GM23338 (cell line): ENCODE data around the gene GCK. TPM values are rescaled to one million over a fixed set of nuclear protein-coding genes. Genes with fewer than 3 reads are reported as not detected.

Source experiments
- ATAC-seq: fragments of 200-7000 bp; cut with Tn5 transposase; 3 replicates; pipeline ENCODE4 v1.9.1; 2020
- DNase-seq: peaks from one replicate; pipeline ENCODE4 v3.0.0-alpha.2; 2015; ENCODE audit warnings: low spot score
- H2AFZ ChIP-seq: fragments of 200-600 bp; sonication (generic); 2 replicates; pipeline ENCODE4 v1.8.0; 2016; ENCODE audit warnings: antibody characterized with exemption, mild to moderate bottlenecking, moderate library complexity
- H3F3A ChIP-seq: fragments of 200-600 bp; sonication (generic); replicated peaks from 2 replicates; pipeline ENCODE4 v1.8.0; 2017; ENCODE audit warnings: antibody characterized with exemption, mixed run types, low read depth
- H3K27ac ChIP-seq: fragments of 200-600 bp; sonication (generic); 2 replicates; pipeline ENCODE4 v1.6.1; 2016; ENCODE audit warnings: low read depth
- H3K27me3 ChIP-seq: fragments of 200-600 bp; sonication (generic); 2 replicates; pipeline ENCODE4 v1.8.0; 2016; ENCODE audit warnings: mild to moderate bottlenecking, mixed run types, moderate library complexity; ENCODE audit not compliant: insufficient read depth
- H3K36me3 ChIP-seq: fragments of 200-600 bp; sonication (generic); 2 replicates; pipeline ENCODE4 v1.8.0; 2016; ENCODE audit warnings: mild to moderate bottlenecking; ENCODE audit not compliant: insufficient read depth
- H3K4me1 ChIP-seq: fragments of 200-600 bp; sonication (generic); 2 replicates; pipeline ENCODE4 v1.8.0; 2016; ENCODE audit warnings: mild to moderate bottlenecking, moderate library complexity; ENCODE audit not compliant: insufficient read depth
- H3K4me2 ChIP-seq: fragments of 200-600 bp; sonication (generic); 2 replicates; pipeline ENCODE4 v1.7.1; 2017; ENCODE audit warnings: mixed run types
- H3K4me3 ChIP-seq: fragments of 200-600 bp; sonication (generic); 2 replicates; pipeline ENCODE4 v1.6.1; 2016; ENCODE audit warnings: mixed run types
- H3K79me2 ChIP-seq: fragments of 200-600 bp; sonication (generic); replicated peaks from 2 replicates; pipeline ENCODE4 v1.8.0; 2017; ENCODE audit warnings: mild to moderate bottlenecking; ENCODE audit not compliant: insufficient read depth
- H3K9me2 ChIP-seq: fragments of 200-600 bp; sonication (generic); 2 replicates; pipeline ENCODE4 v1.8.0; 2017; ENCODE audit not compliant: insufficient read depth
- H4K20me1 ChIP-seq: fragments of 200-600 bp; sonication (generic); replicated peaks from 2 replicates; pipeline ENCODE4 v1.8.0; 2017; ENCODE audit warnings: mild to moderate bottlenecking; ENCODE audit not compliant: insufficient read depth
- H3K27ac Mint-ChIP-seq: 2 replicates; pipeline ENCODE4 v1.8.0; 2020; ENCODE audit warnings: inconsistent platforms, mild to moderate bottlenecking, moderate library complexity, mixed read lengths
- H3K27me3 Mint-ChIP-seq: 3 replicates; pipeline ENCODE4 v1.8.0; 2022; ENCODE audit warnings: low read depth, mild to moderate bottlenecking, moderate library complexity, mixed read lengths, inconsistent platforms; ENCODE audit not compliant: insufficient read depth, poor library complexity
- H3K36me3 Mint-ChIP-seq: 3 replicates; pipeline ENCODE4 v1.8.0; 2021; ENCODE audit warnings: low read depth, mild to moderate bottlenecking, inconsistent platforms, moderate library complexity, mixed read lengths
- H3K4me1 Mint-ChIP-seq: 3 replicates; pipeline ENCODE4 v1.8.0; 2020; ENCODE audit warnings: mild to moderate bottlenecking, inconsistent platforms, mixed read lengths
- H3K4me3 Mint-ChIP-seq: 3 replicates; pipeline ENCODE4 v1.8.0; 2021; ENCODE audit warnings: moderate library complexity, mild to moderate bottlenecking, inconsistent platforms, mixed read lengths
- H3K9me3 Mint-ChIP-seq: 3 replicates; pipeline ENCODE4 v1.8.0; 2020; ENCODE audit warnings: moderate library complexity, mild to moderate bottlenecking, inconsistent platforms, mixed read lengths
- CTCF ChIP-seq, 2 experiments: fragments of 200-600 bp in 1 of 2; sonication (generic) in 1 of 2; conservative IDR thresholded peaks; 2 replicates each; pipeline versions ENCODE4 v1.5.1 to v1.6.1; 2016 to 2017; ENCODE audit warnings: antibody characterized with exemption in 2 of 2, low read depth in 2 of 2, mild to moderate bottlenecking in 2 of 2, moderate library complexity in 1 of 2
- ETS1 ChIP-seq: IDR thresholded peaks from 2 replicates; pipeline ENCODE4 v1.6.1; 2016; ENCODE audit warnings: antibody characterized with exemption
- EZH2 ChIP-seq: fragments of 200-600 bp; sonication (generic); IDR thresholded peaks from one replicate; pipeline ENCODE4 v1.8.0; 2017; ENCODE audit warnings: antibody characterized with exemption, mild to moderate bottlenecking, low read depth; ENCODE audit not compliant: unreplicated experiment
- EZH2phosphoT487 ChIP-seq: fragments of 200-600 bp; sonication (generic); IDR thresholded peaks from one replicate; pipeline ENCODE4 v1.8.1; 2018; ENCODE audit warnings: antibody characterized with exemption; ENCODE audit not compliant: unreplicated experiment
- JUNB ChIP-seq: IDR thresholded peaks from one replicate; pipeline ENCODE4 v1.6.1; 2016; ENCODE audit warnings: antibody characterized with exemption; ENCODE audit not compliant: unreplicated experiment
- POLR2AphosphoS5 ChIP-seq: IDR thresholded peaks from 2 replicates; pipeline ENCODE4 v1.6.1; 2016; ENCODE audit warnings: antibody characterized with exemption, low read depth
- REST ChIP-seq: IDR thresholded peaks from one replicate; pipeline ENCODE4 v1.6.1; 2018; ENCODE audit warnings: antibody characterized with exemption; ENCODE audit not compliant: unreplicated experiment
- STAT1 ChIP-seq: IDR thresholded peaks from one replicate; pipeline ENCODE4 v1.6.1; 2016; ENCODE audit warnings: antibody characterized with exemption; ENCODE audit not compliant: unreplicated experiment
- ZNF114 ChIP-seq: fragments of 250-450 bp; sonication (Bioruptor Pico); IDR thresholded peaks from 2 replicates; pipeline ENCODE4 v1.5.0; 2020; ENCODE audit warnings: mild to moderate bottlenecking, moderate library complexity
- ZNF331 ChIP-seq: fragments of 250-450 bp; sonication (Bioruptor Pico); IDR thresholded peaks from 2 replicates; pipeline ENCODE4 v1.5.0; 2020; ENCODE audit warnings: low read depth, mild to moderate bottlenecking, moderate library complexity
- ZNF462 ChIP-seq: fragments of 250-450 bp; sonication (Bioruptor Pico); IDR thresholded peaks from 2 replicates; pipeline ENCODE4 v1.5.0; 2020; ENCODE audit warnings: mild to moderate bottlenecking, moderate library complexity
- polyA plus RNA-seq: library from polyadenylated mRNA; unstranded; fragments of >200 nt; fragmentation: Nextera tagmentation; extraction: Ambion mirVana; gene quantifications from 2 replicates; pipeline ENCODE4 v1.2.1, GENCODE V29; 2016
- total RNA-seq: library from RNA; depleted of rRNA; stranded (reverse); fragments of >200 nt; shearing (Covaris generic); gene quantifications from 2 replicates; pipeline ENCODE4 v1.2.3, GENCODE V29; 2014

Gene GCK
- total and polyA plus RNA-seq, 2 experiments from 2014 or later: 6.1 to 7.3 TPM

- TF ChIP-seq REST: no peak
These were observed 68.8 kb downstream of the GCK start (continued) for GRCh38 chr7:44120395-44120794.

- Mint-ChIP-seq H3K27me3 (peaks cover 9% of the 10 kb centered on the region), H3K36me3 (peaks cover 61% of the 10 kb centered on the region), H3K4me3 (no peak overlapping the region; the same call in 2 of the 3 replicates), H3K27ac (no peak overlapping the region), H3K9me3 (no peaks in the 10 kb centered on the region; the same call in 2 of the 3 replicates), H3K4me1 (peaks cover 11% of the 10 kb centered on the region)
- peaks cover 15% of the 10 kb centered on the region; the same call in 1 of the 2 replicates for H3K4me1 ChIP-seq
- no peak overlapping the region for H2AFZ ChIP-seq
- H3K36me3 ChIP-seq: peaks cover 12% of the 10 kb centered on the region; the same call in 1 of the 2 replicates
- H3K27me3 ChIP-seq: peaks cover 8% of the 10 kb centered on the region
- no peak overlapping the region for H3K4me2 ChIP-seq
- H3K79me2 ChIP-seq: peaks cover 24% of the 10 kb centered on the region
- DNase-seq (no peak), ATAC-seq (no peak)
- no peaks in the 10 kb centered on the region for H3K9me2 ChIP-seq
- no peaks in the 10 kb centered on the region for H3F3A ChIP-seq
- H4K20me1 ChIP-seq: peaks cover 3% of the 10 kb centered on the region
- no peak overlapping the region for H3K27ac ChIP-seq
- no peak overlapping the region for H3K4me3 ChIP-seq
- TF ChIP-seq POLR2AphosphoS5 (no peak), ZNF331 (CRISPR knock-in tag) (no peak), EZH2 (no peak), ZNF114 (CRISPR knock-in tag) (no peak), CTCF (conservative IDR thresholded peaks at IDR 0.05; ENCODE audit: low read depth in 2 of 2) (no peak), STAT1 (no peak), JUNB (no peak), EZH2phosphoT487 (no peak), ZNF462 (no peak), ETS1 (no peak)
These were observed 69.3 kb downstream of the GCK start for GRCh38 chr7:44119829-44120380.
